Measurements from ENCODE around the gene CYP2U1. TPM values are rescaled to one million over a fixed set of nuclear protein-coding genes. Genes with fewer than 3 reads are reported as not detected.
"Not testable (repeated sequence)": the region's sequence is repeated elsewhere in the genome, so short reads cannot be mapped to it uniquely, and the experiment has no call there.

CYP2U1 gene
- total and polyA plus RNA-seq, 2 donors from 2014 or later, result 5.9 to 6.3 TPM

GRCh38 chr4:107966903-107967302 is 35.6 kb downstream of the CYP2U1 start:
- Histone ChIP-seq H3K9me3 (ENCODE audit: control insufficient read depth in 2 of 3, insufficient read depth in 1 of 3, low read length in 3 of 3) (no peaks in the 10 kb centered on the region), H3K4me1 (ENCODE audit: control insufficient read depth in 2 of 3, insufficient read depth in 2 of 3, low read depth in 1 of 3, low read length in 3 of 3) (no peaks in the 10 kb centered on the region), H3K27ac (ENCODE audit: low read depth in 2 of 2, low read length in 2 of 2) (no peak overlapping the region), H3K4me3 (ENCODE audit: low read length in 3 of 3) (no peak overlapping the region), H3K9ac (ENCODE audit: low read length in 3 of 3) (no peak overlapping the region), H3K36me3 (ENCODE audit: control insufficient read depth in 2 of 3, insufficient read depth in 3 of 3, low read length in 3 of 3) (no peaks in the 10 kb centered on the region), H3K27me3 (ENCODE audit: control insufficient read depth, insufficient read depth, low read length) (no peaks in the 10 kb centered on the region)
- FAIRE-seq (no peak), DNase-seq (no peak)
- intact Hi-C loops (cut with DNase I), result no loop called here
- TF ChIP-seq CTCF (IDR thresholded peaks at IDR 0.05; ENCODE audit: borderline replicate concordance, extremely low read depth, insufficient read depth), result no peak

- H3K27me3 ChIP-seq (ENCODE audit: control insufficient read depth, insufficient read depth, low read length); H3K36me3 ChIP-seq (ENCODE audit: control insufficient read depth in 2 of 3, insufficient read depth in 3 of 3, low read length in 3 of 3); H3K27ac ChIP-seq (ENCODE audit: low read depth in 2 of 2, low read length in 2 of 2); H3K4me3 ChIP-seq (ENCODE audit: low read length in 3 of 3); H3K4me1 ChIP-seq (ENCODE audit: control insufficient read depth in 2 of 3, insufficient read depth in 2 of 3, low read depth in 1 of 3, low read length in 3 of 3); DNase-seq; H3K9ac ChIP-seq (ENCODE audit: low read length in 3 of 3); intact Hi-C loops (cut with DNase I); FAIRE-seq; H3K9me3 ChIP-seq (ENCODE audit: control insufficient read depth in 2 of 3, insufficient read depth in 1 of 3, low read length in 3 of 3): not testable (repeated sequence)
Measured at GRCh38 chr4:107967519-107967918, 36.2 kb downstream of the CYP2U1 start.

GRCh38 chr4:107967921-107968320 is 36.6 kb downstream of the CYP2U1 start:
- FAIRE-seq; H3K36me3 ChIP-seq (ENCODE audit: control insufficient read depth in 2 of 3, insufficient read depth in 3 of 3, low read length in 3 of 3); intact Hi-C loops (cut with DNase I); H3K4me3 ChIP-seq (ENCODE audit: low read length in 3 of 3); H3K27ac ChIP-seq (ENCODE audit: low read depth in 2 of 2, low read length in 2 of 2); DNase-seq; H3K4me1 ChIP-seq (ENCODE audit: control insufficient read depth in 2 of 3, insufficient read depth in 2 of 3, low read depth in 1 of 3, low read length in 3 of 3); H3K9me3 ChIP-seq (ENCODE audit: control insufficient read depth in 2 of 3, insufficient read depth in 1 of 3, low read length in 3 of 3); H3K9ac ChIP-seq (ENCODE audit: low read length in 3 of 3); H3K27me3 ChIP-seq (ENCODE audit: control insufficient read depth, insufficient read depth, low read length): not testable (repeated sequence)

- Histone ChIP-seq H3K36me3 (ENCODE audit: control insufficient read depth in 2 of 3, insufficient read depth in 3 of 3, low read length in 3 of 3) (no peaks in the 10 kb centered on the region), H3K4me3 (ENCODE audit: low read length in 3 of 3) (no peak overlapping the region), H3K9ac (ENCODE audit: low read length in 3 of 3) (no peak overlapping the region), H3K4me1 (ENCODE audit: control insufficient read depth in 2 of 3, insufficient read depth in 2 of 3, low read depth in 1 of 3, low read length in 3 of 3) (no peaks in the 10 kb centered on the region), H3K27me3 (ENCODE audit: control insufficient read depth, insufficient read depth, low read length) (no peaks in the 10 kb centered on the region), H3K27ac (ENCODE audit: low read depth in 2 of 2, low read length in 2 of 2) (no peak overlapping the region), H3K9me3 (ENCODE audit: control insufficient read depth in 2 of 3, insufficient read depth in 1 of 3, low read length in 3 of 3) (no peaks in the 10 kb centered on the region)
- no peak for DNase-seq
- intact Hi-C loops (cut with DNase I), result no loop called here
- no peak for TF ChIP-seq CTCF (IDR thresholded peaks at IDR 0.05; ENCODE audit: borderline replicate concordance, extremely low read depth, insufficient read depth)
- FAIRE-seq, result no peak
Measured at GRCh38 chr4:107970063-107970798, 38.9 kb downstream of the CYP2U1 start.
